Stimulated activated CD4-positive, alpha-beta T cell treated with anti-CD3 and anti-CD28 coated beads, Interleukin-12 subunit alpha, Interleukin-12 subunit beta, amount 100 ng/mL, for 24 hours (primary cell): Measurements from ENCODE around the gene TFAP2B.
A peak's percentile ranks its signal among the peaks of the same experiment; 100 is the strongest.

Source experiments
- DNase-seq, 2 experiments: peaks; one replicate each; pipeline ENCODE4 v3.0.0-alpha.2; 2020; ENCODE audit warnings: low read depth in 2 of 2

The TFAP2B gene

DNA sequence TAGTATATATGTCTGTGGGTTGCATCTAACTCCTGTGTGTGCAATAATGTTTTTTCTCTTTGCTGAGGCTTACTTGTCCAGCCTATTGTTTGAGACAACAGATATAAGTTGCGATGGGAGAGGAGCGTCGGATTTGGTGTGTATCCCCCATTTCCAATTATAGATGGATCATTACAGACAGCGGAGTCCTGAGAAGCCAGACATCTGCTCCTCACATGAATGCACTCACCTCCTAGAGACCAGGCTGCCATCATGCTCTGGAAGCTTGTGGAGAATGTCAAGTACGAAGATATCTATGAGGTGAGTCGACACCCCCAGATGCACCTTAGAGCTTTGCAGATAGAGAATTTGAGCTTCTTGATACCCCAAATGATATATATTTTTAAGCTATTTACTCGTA lies at the start of gene TFAP2B:
Gene TFAP2B (plus strand): TSS at position 199 of the 400 bp plus-strand sequence. CDS start 21 bp downstream, at position 220.
- DNase-seq = no peak

DNA sequence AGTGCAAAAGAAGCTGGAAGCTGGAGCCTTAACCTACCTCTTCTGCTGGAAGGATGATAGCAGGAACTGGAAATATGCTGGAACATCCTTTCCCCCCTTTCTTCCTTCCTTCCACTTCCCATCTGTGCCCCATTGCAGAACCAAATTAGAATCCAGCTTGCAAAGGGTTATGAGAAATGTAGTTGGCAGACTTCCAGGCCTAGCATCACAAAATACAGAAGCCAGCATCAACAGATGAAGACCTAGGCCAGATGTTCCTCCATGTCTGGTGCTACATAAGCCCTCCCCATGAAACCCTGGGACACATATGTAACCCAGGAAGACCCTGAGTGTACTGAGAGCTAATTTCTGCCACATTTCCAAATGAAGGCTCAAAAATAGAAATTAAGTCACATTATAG lies 40.0 kb upstream of the TFAP2B start:
- DNase-seq = no peak

DNA sequence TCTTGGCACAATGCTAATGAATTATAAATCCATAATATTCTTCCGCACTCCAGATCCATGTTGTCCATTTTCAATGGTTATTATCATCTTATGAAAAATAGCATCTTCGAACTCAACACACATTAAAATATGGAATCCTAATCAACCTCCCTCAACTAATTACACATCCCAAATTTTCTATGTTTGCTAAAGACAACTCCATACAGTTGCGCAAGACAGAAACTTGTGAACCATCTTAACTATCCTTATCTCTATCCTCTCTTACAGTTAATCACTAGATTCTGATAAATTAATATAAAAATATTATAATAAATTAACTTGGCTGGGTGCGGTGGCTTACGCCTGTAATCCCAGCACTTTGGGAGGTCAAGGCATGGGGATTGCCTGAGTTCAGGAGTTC lies 38.3 kb upstream of the TFAP2B start:
- DNase-seq = no peak

- DNase-seq = no peak
These were observed 32.8 kb upstream of the TFAP2B start for GRCh38 chr6:50785921-50786320.

DNA sequence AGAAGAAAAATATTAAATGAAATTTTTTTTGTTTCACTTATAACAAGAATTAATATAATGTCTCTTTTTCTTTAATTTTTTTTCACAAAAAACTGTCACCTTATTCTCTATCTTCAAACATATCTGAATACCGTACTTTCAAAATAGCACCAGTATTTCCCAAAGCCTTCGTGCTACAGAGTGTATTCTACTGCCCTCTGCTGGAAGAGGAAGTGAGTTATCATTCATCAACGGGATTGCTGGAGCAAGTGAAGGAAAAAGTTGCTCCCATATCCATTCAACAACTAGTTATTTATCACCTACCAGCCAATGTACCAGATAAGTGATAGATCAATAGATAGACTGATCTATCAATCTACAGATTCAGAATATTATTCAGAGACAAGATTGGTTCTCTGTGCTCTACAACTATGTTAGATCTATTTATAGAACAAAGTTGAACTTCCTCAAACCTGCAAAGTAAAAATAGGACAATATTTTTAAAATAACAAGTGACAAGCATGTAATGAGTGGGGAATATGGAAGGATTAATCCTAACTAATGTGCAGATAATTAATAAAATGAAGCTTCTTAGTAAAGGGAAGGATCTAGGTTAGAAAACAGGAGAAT lies 26.7 kb upstream of the TFAP2B start:
- DNase-seq = no peak

GRCh38 chr6:50792771-50793170 lies 25.9 kb upstream of the TFAP2B start:
- no peak for DNase-seq

DNA sequence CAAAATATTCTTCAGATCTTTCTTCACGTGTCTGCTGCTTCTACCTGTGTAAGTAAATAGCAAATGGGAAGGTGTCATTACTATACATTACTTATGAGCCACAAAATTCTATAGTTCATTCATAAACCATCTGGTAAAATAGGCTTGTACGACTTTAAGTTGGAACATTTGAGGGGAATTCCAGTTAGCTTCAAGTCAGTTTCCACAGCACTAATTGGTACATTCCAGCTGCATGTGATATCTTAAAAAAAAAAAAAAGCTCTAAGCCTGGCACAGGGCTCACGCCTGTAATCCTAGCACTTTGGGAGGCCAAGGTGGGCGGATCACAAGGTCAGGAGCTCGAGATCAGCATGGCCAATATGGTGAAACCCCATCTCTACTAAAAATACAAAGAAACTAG lies 23.1 kb upstream of the TFAP2B start:
- DNase-seq = no peak

GRCh38 chr6:50804283-50804682 lies 14.4 kb upstream of the TFAP2B start:
- DNase-seq = no peak

DNA sequence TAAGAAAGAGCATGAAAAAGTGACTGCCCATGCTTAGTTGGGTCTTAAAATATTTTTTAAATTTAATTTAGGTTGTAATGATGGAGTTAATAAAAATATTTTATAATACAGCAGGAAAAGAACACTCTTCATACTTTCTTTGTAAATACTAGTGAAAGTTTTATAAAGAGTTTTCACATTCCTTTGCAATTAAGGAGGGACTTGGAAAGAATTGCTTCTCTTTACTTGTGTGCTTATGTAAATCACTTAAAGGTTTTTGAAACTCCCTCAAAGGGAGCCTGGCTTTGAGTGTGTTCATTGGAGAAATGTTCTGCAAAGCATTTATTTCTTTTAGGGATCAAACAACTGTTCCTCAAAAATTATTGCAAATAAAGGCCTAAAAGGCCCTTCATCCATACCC lies 11.6 kb upstream of the TFAP2B start:
- no peak for DNase-seq

DNA sequence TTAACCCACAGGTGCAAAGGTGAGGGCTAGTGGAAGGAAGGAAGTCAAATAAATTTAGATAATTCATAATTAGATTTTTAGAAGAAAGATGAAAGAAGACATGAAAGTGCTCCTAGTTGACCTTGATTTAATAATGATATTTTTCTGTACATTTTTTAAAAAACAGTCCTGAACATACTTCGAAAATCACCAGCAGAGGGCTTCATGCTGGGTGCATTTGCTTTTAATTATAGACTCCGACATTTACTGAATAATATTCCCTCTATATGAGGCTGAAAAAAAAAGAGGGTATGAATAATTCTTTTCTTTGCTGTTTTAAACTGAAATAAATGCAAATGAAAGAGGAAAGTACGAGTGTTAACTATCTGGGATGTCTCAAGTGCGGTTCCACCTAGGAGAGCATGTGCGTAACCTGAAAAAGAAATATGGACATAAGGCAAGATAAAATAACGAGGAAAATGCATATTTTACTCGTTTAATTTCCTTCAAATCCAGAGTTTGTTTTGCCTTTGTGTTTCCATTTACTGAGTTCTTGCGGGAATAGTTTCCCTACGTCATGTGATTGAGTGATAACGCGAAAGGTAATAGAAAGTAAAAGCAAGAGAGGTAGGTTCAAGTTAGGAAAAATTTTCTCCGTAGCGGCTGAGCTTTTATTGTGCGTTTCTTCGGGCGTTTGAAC lies 3.1 kb upstream of the TFAP2B start:
- DNase-seq = no peak

DNA sequence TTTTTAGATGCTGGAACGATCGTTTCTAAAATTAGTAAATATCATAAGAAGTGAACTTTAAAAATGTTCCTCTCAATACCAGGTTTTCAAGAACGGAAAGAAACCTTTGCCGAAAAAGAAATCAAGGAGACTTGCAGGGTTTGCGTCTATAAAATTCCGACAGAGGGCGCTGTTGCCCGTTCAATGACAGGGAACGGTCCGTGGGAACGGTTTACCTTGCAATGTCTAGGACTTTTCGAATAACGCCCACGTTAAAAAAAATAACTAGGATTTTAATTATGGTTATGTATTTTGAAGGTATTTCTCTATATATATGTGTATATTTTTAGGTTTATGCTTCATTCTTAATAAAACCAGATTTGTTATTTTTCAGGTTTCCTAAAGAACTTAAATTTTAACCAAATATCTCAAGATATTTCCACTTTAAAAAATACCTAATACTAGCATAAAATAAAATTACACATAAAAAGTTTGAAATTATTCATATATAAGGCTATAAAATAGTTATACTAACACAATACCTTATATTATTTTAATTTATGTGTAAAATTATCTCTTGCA lies 2.5 kb upstream of the TFAP2B start:
- peak; percentile 14 to 66 for DNase-seq

DNA sequence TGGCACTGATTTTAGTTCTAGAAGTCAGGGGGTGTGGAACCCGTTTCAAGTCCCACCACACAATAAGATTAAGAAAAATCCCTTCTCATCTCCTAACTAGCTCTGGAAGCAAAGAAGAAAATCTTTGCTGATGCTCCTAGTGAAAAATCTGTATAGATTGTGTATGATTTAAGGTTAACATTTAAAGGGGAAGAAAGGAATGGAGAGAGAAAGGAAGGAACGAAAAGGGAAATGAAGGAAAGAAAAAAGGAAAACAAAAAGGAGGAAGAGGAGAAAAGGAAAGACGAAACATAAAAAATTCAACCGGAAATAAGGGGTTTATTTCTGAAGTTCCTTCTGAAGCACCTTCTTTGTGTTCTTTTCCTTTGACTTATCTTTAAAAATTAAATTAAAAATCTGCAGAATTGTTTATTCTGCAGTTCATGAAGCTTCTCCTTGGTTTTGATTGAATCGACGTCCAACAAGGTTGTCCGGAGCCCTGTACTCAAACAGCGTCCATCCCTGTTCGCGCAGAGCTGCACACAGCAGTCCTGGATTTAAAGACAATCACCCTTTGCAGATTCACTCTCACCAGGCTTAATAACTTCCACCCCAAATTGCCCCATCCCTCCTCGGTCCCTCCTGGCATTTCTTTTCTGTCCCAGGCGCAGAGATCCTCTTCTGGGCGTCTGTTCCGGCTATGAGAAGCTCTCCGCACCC lies 1.6 kb upstream of the TFAP2B start:
- DNase-seq = no peak

DNA sequence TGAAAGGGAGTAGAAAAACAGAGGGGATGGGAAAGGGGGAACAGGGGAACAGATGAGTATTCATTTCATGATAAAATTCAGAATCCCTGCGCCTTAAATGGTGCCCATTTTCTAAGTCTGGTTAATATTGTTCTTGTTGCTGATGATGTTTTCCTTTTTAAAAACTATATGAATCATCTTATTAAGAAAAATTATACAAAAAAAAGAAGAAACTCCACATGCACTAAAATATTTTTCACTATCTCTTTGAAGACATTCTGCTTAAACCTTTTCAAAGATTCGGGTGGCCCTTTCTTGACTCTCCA lies 1.1 kb upstream of the TFAP2B start:
- DNase-seq = no peak

- DNase-seq = no peak
These were observed 651 bp upstream of the TFAP2B start for GRCh38 chr6:50818020-50818419.

- DNase-seq = no peak
These were observed 814 bp downstream of the TFAP2B start for GRCh38 chr6:50819466-50819903.

DNA sequence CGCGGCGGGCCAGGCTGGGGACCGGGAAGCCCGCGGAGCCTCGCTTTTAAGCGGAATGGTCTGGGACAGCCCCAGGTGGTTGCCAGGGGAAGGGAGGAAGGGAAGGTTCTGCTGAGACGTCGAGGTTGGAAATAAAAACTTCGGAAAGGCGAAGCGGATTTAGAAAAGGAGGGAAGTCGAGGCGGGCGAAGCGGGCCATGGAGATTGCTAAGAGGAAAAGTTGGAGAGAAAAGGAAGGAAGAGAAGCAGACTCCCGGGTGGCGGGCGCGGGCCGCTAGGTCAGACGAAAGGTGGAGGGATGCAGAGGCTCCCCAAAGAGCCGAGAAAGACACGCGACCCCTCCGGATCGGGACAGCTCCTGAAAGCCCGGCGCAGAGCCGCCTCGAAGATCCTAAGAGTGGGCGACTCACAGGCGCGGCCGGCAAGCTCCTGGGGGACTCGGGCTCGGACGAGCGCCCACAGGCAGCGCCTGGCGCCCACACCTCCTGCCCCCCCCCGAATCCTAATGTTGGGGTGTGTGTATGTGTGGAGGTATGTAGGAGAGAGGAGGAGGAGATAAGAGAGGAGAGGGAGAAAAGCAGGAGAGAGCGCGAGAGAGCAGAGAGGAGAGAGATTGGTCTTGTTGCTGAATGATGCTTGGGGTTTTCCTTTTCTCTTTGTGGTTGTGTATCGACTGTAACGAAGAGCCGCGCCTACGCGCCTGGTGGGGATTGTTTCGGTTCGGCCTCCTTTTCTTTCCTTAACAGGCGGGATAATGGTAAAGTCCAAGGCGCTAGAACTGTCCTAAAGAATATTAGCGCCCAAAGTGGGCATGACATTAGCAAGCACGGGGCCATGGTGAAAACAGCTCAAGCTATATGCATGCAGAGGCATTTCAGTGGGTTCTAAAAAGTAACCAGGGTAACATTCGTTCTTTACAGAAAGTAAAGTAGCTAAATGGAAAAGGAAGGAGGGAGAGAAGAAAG lies 1.5 kb downstream of the TFAP2B start:
- DNase-seq = no peak

GRCh38 chr6:50820869-50821264 lies 2.2 kb downstream of the TFAP2B start:
- no peak for DNase-seq

GRCh38 chr6:50821441-50822077 lies 2.9 kb downstream of the TFAP2B start:
- DNase-seq = no peak

GRCh38 chr6:50822078-50822476 lies 3.4 kb downstream of the TFAP2B start:
- DNase-seq = no peak

DNA sequence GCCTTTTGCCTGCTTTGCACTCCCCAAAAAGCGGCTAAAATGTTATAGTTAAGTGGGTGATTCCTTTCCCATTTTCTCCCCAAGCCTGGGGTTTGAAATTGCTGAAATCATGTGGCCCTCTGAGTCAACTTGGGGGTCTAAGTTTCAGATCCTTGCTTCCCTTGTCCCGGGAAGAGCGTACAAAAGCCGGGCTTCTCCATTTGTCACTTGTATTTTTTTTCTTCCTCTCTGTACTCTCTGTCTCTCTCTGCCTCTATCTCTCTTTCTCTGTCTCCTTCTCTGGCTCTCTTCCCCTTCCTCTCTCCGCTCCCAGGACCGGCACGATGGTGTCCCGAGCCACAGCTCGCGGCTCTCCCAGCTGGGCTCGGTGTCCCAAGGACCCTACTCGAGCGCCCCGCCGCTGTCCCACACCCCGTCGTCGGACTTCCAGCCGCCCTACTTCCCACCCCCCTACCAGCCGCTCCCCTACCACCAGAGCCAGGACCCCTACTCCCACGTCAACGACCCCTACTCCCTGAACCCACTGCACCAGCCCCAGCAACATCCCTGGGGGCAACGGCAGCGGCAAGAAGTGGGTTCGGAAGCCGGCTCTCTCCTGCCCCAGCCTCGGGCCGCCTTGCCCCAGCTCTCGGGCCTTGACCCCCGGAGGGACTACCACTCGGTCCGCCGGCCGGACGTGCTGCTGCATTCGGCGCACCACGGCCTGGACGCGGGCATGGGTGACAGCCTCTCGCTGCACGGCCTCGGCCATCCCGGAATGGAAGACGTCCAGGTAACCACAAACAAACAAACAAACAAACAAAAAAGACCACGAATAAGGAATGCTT lies 4.6 kb downstream of the TFAP2B start:
- DNase-seq = no peak
